Astrocyte (in vitro differentiated cells and primary cell): ENCODE results near the gene RNF157.

Source experiments
- EZH2 ChIP-seq: IDR thresholded peaks from 2 replicates; pipeline ENCODE4 v1.6.1; 2012; ENCODE audit warnings: mild to moderate bottlenecking, low read length, inconsistent platforms; ENCODE audit not compliant: insufficient read depth
- TF ChIP-seq, protein P1 (sequence below): IDR thresholded peaks from 2 replicates; pipeline ENCODE4 v1.5.1; 2011; ENCODE audit warnings: low read depth, mild to moderate bottlenecking, inconsistent platforms, low read length, moderate library complexity; ENCODE audit not compliant: insufficient read depth

DNA sequence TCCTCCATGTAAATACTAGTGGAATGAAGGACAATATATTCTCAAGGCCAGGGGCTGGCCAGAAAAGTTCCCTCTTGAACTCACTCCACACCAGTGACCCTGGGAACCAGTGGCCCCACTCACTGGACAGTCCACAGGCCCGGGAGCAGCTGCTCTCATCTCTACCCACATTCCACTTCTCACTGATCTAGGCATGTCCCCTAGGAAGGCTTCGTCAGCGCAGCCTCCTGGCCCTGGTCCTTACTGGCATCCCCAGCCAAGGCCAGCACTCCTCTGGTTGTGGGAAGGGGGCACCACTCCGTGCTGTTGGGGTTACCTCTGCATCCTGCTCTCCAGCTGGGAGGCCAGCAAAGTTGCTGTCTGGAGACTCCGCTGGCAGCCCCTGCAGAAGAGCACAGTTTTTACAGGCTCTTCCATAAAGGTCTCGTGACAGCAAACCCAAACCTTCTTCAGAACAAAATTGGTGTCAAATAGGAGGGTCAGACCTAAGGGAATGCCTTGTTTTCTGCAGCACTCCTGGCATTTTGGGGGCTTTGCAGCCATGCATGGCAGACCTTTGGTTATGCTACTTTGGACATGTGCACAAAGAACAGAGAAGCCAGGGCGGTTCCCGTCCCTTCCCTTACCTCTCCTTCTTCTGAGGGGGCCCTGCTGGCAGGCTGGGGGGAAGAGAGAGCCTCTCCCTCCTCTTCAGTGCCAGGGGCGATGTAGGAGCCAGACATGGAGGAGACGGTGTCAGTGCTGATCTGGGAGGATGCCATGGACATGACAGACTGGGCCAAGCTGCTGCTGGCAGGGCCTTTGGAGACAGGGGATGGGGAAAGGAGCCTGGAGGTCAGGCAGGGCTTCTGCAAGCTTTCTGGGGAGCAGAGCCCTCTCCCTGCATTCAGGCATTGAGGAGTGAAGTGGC lies 85.1 kb downstream of the RNF157 start:
- TF ChIP-seq, protein P1, sequence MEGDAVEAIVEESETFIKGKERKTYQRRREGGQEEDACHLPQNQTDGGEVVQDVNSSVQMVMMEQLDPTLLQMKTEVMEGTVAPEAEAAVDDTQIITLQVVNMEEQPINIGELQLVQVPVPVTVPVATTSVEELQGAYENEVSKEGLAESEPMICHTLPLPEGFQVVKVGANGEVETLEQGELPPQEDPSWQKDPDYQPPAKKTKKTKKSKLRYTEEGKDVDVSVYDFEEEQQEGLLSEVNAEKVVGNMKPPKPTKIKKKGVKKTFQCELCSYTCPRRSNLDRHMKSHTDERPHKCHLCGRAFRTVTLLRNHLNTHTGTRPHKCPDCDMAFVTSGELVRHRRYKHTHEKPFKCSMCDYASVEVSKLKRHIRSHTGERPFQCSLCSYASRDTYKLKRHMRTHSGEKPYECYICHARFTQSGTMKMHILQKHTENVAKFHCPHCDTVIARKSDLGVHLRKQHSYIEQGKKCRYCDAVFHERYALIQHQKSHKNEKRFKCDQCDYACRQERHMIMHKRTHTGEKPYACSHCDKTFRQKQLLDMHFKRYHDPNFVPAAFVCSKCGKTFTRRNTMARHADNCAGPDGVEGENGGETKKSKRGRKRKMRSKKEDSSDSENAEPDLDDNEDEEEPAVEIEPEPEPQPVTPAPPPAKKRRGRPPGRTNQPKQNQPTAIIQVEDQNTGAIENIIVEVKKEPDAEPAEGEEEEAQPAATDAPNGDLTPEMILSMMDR = no peak
- no peak for TF ChIP-seq EZH2
